Activated CD8-positive, alpha-beta memory T cell treated with anti-CD3 and anti-CD28 coated beads, Interleukin-2, amount 50 U/mL, for 24 hours (primary cell): ENCODE data around the gene ASB8.

Experiments used
- DNase-seq: peaks from one replicate; pipeline ENCODE4 v3.0.0-alpha.2; 2020; ENCODE audit errors: extremely low read depth

Gene ASB8

DNA sequence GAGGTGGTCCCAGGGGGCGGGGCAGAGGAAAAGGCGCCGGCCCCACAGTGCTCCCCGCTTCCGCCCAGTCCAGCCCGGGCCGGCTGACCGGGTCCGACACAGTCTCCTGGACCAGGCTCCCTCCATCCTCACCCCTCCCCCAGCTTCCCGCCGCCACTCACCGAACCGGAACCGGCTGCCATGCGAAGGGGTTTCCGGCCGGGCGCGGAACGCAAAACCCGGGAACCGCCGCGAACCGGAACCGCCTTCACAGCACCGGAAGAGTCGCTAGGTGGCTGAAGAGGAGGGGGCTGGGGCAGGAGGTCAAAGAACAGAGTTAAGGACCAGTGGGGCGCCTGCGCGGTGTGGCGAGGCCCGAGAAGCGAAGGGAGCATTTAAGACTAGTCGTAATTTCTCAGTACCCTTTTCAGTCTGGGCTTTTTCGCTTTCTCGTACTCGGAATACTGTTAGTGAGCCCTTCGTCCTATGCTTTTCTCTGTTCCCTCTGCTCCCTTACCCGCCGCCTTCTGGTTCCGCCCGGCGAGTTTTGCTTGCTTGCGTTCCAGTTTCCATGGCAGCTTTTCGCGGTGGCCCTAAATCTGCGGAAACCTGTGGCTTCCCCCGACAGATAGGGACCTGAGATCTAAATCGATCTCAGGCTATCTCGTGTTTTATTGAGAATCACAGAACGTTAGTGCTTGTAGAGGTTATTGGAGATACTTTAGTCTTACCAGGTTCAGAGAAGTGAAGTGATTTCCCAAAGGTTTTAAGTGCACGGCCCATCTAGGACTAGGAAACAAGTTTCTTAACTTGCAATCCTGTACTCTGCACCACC lies 51.2 kb downstream of the ASB8 start, which contains the start of gene SENP1:
SENP1 (minus strand) TSS at position 213 of the 814 bp plus-strand sequence. CDS start 4,607 bp downstream, outside the sequence.
- DNase-seq = peak; percentile 85

DNA sequence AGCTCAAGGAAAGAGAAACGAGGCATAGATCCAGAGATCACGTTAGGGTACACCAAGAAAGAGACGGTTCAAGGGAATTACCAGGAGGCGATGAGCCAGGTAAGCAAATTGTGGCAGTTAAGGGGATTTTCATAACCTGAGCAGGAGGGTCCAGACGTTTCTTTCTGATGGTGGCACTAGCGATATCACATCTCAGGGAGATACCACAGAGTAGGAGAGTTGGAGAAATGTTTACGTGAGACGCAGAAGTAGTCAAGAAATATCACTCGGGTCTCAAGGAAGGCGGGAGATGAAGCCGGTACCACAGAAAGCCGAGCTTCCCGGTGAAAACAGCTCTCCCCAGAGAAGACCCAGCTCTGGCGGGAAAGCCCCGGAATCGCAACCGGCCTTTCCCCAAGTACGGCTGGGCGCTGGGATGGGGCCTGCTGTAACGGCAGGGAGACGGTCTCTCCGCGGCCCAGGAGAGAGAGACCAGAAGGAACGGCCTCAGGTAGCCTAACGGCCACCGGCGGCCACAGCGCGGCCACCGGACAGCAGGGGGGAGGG lies 51.9 kb downstream of the ASB8 start:
- no peak for DNase-seq

DNA sequence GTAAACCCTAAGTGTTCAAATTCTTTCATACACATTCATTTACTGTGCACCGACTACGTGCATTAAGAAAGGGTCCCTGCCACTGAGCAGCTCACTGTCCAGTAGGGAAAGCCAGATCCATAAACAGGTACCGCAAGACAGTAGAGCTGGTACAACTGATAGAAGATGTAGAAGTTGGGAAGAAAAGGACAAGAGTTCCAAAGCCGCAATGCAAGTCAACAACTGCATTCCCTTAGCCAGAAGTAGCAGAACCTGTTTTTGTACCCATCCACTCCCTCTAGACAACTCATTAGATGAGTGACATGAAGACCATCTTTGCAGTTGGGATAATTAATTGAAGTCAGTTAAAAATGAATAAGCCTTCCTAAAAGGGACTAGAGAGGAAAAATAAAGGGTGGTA lies 52.8 kb downstream of the ASB8 start:
- DNase-seq = no peak
